Measurements from ENCODE around the gene HPCAL1. TPM values are rescaled to one million over a fixed set of nuclear protein-coding genes. Genes with fewer than 3 reads are reported as not detected.

The HPCAL1 gene
- total and polyA plus RNA-seq, 2 donors (not counting 1 experiment from before 2014, with no cell fraction given) = 60.3 to 65.1 TPM

- H3K4me2 ChIP-seq (replicated peaks; ENCODE audit: low read depth, low read length, poor library complexity, severe bottlenecking) = peak overlapping the region; percentile 53
- no peaks in the 10 kb centered on the region for H3K27me3 Mint-ChIP-seq
- CTCF ChIA-PET = interaction anchor here (0.7 to 11.0 kb wide), 52 partner anchors 9 to 620 kb away, joined by 3 to 220 read pairs (median 6); partner anchors contain the start of genes CYS1, HPCAL1, ODC1 and RRM2
- H3K4me1 Mint-ChIP-seq = peaks cover 19% of the 10 kb centered on the region
- TF ChIP-seq EZH2 (IDR thresholded peaks at IDR 0.05; ENCODE audit: borderline replicate concordance, insufficient read depth, low read depth, low read length, poor library complexity, severe bottlenecking) (no peak), CTCF (IDR thresholded peaks at IDR 0.05) (peak; percentile 93)
- H3K36me3 ChIP-seq (replicated peaks in 1 of 2; ENCODE audit: control extremely low read depth in 1 of 2, control insufficient read depth in 1 of 2, extremely low read depth in 1 of 2, insufficient read depth in 2 of 2, low read length in 1 of 2) = peaks cover 0 to 19% of the 10 kb centered on the region in 2 experiments
- H4K20me1 ChIP-seq (ENCODE audit: control insufficient read depth, insufficient read depth, low read length, poor library complexity, severe bottlenecking) = peaks cover 10% of the 10 kb centered on the region
- H3K27ac ChIP-seq (ENCODE audit: low read length in 2 of 2) = no peak overlapping the region
- H3K9ac ChIP-seq (ENCODE audit: low read length) = no peak overlapping the region
- WGBS (ENCODE audit: insufficient coverage) = 38% methylated on average over 28 of the region's 28 CpGs
- POLR2A ChIA-PET = interaction anchor here (0.5 to 1.4 kb wide), 9 partner anchors 11 to 354 kb away, joined by 3 to 5 read pairs (median 3); partner anchors contain the start of genes ODC1 and RRM2
- H3K79me2 ChIP-seq (ENCODE audit: control insufficient read depth, insufficient read depth, low read length) = no peaks in the 10 kb centered on the region
- H3K4me1 ChIP-seq (ENCODE audit: control insufficient read depth in 2 of 2, insufficient read depth in 2 of 2, low read length in 2 of 2) = peaks cover 12 to 18% of the 10 kb centered on the region in 2 donors
- no peak overlapping the region for H3K4me3 Mint-ChIP-seq
- DNase-seq (peak; percentile 88), ATAC-seq (ENCODE audit: low read depth) (peak; percentile 79)
- H3K4me3 ChIP-seq (ENCODE audit: control extremely low read depth in 1 of 5, extremely low read depth in 1 of 5, insufficient read depth in 1 of 5, low read depth in 2 of 5, low read length in 4 of 5) = no peak overlapping the region
- H3K9me3 ChIP-seq (ENCODE audit: control extremely low read depth in 1 of 3, control insufficient read depth in 2 of 3, insufficient read depth in 1 of 3, low read length in 2 of 3) = no peaks in the 10 kb centered on the region
- intact Hi-C loops (cut with micrococcal nuclease) = loop anchor here (1.0 to 2.0 kb wide), 4 partner anchors 26 to 363 kb away; no protein-coding TSS in a partner anchor
- peak overlapping the region; percentile 74 for H3K27ac Mint-ChIP-seq
- no peaks in the 10 kb centered on the region for H3K9me3 Mint-ChIP-seq (ENCODE audit: insufficient read depth)
- peaks cover 0 to 4% (median 0%) of the 10 kb centered on the region in 4 experiments for H3K27me3 ChIP-seq (replicated peaks in 1 of 4; ENCODE audit: control extremely low read depth in 1 of 4, control insufficient read depth in 3 of 4, insufficient read depth in 4 of 4, low read length in 3 of 4)
- H2AFZ ChIP-seq (ENCODE audit: insufficient read depth, low read depth, low read length, poor library complexity, severe bottlenecking) = no peak overlapping the region
Measured at GRCh38 chr2:10434886-10435819, 132.4 kb downstream of the HPCAL1 start.
